AG09319 (cell line): ENCODE measurements around the gene BAZ2B.

Experiments used
- DNase-seq: peaks from one replicate; pipeline ENCODE4 v3.0.0-alpha.2; 2010; ENCODE audit warnings: low read depth; ENCODE audit errors: extremely low read depth
- CTCF ChIP-seq: IDR thresholded peaks from 2 replicates; pipeline ENCODE4 v1.5.1; 2011; ENCODE audit warnings: low read depth, mild to moderate bottlenecking, inconsistent platforms, low read length, moderate library complexity

BAZ2B gene

GRCh38 chr2:159559034-159559433, 57.3 kb downstream of the BAZ2B start:
- no peak for DNase-seq
- no peak for TF ChIP-seq CTCF

GRCh38 chr2:159558479-159558878, 57.9 kb downstream of the BAZ2B start:
- no peak for TF ChIP-seq CTCF
- DNase-seq: no peak

GRCh38 chr2:159557437-159558034, 58.8 kb downstream of the BAZ2B start:
- peak; percentile 20 for TF ChIP-seq CTCF
- no peak for DNase-seq

- no peak for TF ChIP-seq CTCF
- no peak for DNase-seq
Observed at GRCh38 chr2:159555651-159556392, 60.5 kb downstream of the BAZ2B start.

- DNase-seq: no peak
- TF ChIP-seq CTCF: no peak
Observed at GRCh38 chr2:159553727-159554126, 62.6 kb downstream of the BAZ2B start.

- DNase-seq: no peak
- no peak for TF ChIP-seq CTCF
Observed at GRCh38 chr2:159551806-159552205, 64.5 kb downstream of the BAZ2B start.

GRCh38 chr2:159550231-159550630, 66.1 kb downstream of the BAZ2B start:
- no peak for DNase-seq
- TF ChIP-seq CTCF: no peak
